GM21360 (cell line): ENCODE results near the gene CENPP.

Experiments used
- ATAC-seq: cut with Tn5 transposase; IDR thresholded peaks from one replicate; pipeline ENCODE4 v1.9.1; 2021; ENCODE audit warnings: mild to moderate bottlenecking, moderate library complexity; ENCODE audit not compliant: unreplicated experiment

CENPP gene

DNA sequence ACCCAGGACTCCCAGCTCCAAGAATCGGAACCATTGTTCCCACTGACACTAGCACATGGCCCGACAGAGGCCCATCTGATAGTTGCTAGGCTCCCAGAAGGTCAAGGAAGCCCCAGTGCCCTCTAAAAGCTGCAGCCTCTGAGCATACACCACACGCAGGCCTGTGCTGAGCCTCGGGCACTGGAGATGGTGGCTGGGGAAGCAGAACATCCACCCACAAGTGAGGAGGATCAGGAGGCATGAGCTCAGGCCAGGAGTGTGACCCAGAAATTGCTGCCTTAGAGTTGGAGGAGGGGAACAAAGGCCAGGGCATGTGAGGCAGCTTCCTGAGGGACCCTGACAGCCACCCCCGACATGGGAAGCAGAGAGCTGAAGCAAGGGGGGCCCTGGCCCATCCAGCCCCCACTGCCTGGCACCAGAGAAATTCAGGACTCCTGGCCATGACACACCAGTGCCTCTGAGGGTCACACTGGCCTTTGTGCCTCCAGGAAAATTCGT, 322.8 kb downstream of the CENPP start:
- no peak for ATAC-seq

DNA sequence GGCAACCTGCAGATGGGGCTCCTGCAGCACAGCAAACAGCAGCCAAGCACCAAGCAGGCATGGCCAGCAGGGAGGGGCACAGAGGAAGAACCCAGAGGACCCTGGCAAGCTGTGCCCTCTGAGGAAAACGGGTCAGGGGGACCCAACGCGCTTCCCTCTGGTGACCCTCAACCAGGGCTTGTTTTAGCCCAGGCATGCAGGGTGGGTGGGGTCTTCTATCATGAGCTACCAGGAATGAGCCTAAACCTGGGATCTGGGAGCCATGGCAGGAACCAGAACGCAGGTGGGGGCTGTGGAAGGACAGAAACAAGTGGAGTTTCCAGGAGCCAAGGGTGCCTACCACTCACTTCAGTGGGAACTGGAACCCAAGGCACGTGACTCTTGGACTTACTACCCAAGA, 323.3 kb downstream of the CENPP start:
- ATAC-seq = no peak

DNA sequence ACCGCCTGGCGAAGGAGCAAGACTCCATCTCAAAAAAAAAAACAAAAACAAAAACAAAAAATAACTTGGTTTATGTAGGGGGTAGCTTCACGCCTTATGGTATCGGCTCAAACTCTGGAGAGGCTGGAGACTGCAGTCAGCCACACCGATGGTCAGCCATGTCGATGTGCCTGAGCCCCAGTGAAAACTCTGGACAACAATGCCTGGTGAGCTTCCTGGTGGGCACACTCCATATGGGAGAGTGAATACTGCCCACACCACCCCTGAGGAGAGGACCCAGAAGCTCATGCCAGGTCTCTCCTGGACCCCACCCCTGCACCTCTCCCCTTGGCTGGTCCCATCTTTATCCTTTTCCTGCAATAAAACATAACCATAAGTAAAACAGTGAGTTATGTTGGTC, 324.5 kb downstream of the CENPP start:
- no peak for ATAC-seq

DNA sequence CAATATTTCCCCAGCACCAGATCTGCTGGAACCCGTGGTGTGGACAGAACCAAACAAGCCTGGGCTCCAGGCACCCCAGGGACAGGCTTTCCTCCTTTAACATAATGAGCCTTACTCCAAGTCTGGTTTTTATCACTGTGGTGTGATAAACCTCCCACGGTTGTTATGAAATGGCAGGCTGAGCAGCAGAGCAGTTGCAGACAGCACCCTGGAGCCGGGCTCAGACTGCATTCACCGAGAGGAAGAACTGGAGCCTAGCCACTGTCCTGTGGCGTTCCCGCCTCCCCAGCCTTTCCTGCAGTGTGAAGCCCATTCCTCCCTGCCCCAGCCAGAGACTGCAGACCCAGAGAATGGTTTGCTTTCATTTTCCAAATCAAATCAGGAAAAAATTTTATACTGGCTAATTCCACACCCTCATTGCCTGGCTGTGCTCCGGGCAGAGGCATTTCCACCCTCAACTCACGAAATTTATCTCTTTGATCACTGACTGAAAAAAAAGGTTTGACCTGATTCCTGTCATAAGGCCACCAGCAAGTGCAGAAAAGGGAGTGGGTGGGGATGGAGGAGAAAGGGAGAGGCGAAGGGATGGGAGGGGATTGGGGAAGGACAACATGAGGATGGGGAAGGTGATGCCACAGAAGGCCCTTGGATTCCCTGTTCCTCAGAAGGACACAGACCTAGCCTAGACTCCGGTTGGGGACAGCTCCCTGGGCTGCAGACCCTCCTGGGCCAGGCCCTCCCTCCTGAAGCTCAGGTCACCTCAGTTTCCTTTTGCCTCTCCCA, 325.3 kb downstream of the CENPP start:
- no peak for ATAC-seq

GRCh38 chr9:92652461-92652860, 326.7 kb downstream of the CENPP start:
- no peak for ATAC-seq

DNA sequence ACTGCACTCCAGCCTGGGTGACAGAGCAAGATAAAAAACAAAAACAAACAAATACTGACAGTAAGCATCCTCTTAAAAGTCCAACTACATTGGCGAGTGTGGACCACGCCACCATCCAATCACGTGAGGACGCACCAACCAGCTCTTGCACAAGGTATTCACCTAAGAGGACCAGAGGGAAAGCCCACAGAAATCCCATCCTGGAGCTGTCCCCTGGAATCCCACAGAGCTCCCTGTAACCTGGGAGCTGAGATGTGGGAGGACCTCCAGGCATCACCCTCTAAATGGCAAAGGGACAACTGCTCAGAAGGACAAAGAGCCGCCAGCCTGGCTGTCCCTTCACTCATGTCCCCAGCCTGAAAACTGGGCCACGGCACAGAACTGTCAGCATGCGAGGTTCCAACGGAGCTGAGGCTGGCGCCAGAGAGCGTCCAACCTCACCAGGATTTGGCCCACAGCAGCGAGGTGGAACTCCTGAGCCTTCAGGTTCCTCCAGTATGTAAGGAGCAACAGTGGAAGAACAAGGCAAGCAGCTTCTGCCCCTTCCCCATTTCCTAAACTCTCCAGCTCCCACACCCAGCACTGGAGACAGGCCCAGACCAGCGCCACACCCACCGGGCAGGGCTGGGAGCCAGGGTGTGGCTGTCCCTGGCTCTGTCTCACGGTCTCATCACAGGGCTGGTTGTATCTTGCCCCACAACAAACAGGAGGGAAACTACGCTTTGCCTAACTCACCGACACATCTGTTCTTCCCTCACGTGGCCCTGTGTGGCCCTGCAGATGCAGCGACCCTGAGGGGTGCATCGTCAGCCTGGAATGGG, 328.9 kb downstream of the CENPP start:
- ATAC-seq = no peak

- no peak for ATAC-seq
Observed at GRCh38 chr9:92655366-92655765, 329.6 kb downstream of the CENPP start.

- ATAC-seq = no peak
Observed at GRCh38 chr9:92655896-92656536, 330.3 kb downstream of the CENPP start.

- ATAC-seq = no peak
Observed at GRCh38 chr9:92656537-92656925, 330.8 kb downstream of the CENPP start.

DNA sequence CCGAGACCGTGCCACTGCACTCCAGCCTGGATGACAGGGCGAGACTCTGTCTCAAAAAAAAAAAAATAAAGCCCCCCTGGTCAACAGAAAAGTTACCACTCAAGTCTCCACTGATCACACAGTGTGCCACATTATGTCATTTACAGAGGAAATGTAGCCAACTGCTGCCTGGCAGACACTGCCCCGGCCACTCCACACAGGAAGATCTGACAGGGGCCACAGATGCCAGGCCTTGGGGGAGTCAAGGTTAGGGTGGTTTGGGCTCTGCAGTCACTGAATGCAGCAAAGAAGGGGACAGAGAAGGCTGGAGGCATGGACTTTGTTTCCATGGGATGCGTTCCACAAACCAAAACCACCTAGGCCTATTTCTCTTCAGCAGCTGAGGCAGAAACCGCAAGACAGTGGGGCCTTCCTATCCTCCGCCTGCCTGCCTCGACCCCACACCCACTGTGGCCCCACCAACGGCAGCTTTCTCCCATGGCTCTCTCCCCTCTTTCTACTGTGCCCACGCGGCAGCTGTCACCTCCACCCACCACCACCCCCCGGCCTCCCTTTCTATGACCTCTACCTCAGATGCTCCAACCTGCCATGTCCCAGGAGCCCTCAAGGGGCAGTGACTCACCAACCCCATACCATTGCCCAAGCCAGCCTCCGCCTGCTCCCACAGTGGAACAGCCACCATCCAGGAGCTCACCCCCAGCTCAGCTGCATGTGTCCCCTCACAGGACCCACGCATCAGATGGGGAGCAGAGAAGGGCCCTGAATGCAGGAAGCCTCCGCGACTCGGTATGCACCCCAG, 331.7 kb downstream of the CENPP start:
- ATAC-seq = no peak

DNA sequence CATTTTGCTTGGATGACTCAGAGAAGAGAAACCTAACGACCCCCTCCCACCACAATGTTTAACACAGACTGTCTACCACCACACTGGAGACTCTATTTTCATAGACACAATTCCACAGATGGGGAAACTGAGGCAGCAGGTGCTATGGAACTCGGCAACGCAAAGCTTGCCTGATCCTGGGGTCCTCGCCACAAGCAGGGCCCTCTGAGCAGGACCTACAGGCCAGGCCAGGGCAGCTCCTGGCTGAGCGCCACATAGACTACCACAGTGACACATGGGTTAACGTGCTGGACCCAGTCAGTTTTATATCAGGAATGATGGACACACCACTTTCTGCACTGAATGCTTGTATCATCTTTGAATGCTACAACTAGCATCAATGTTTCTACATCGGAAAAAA, 332.4 kb downstream of the CENPP start:
- ATAC-seq = no peak

DNA sequence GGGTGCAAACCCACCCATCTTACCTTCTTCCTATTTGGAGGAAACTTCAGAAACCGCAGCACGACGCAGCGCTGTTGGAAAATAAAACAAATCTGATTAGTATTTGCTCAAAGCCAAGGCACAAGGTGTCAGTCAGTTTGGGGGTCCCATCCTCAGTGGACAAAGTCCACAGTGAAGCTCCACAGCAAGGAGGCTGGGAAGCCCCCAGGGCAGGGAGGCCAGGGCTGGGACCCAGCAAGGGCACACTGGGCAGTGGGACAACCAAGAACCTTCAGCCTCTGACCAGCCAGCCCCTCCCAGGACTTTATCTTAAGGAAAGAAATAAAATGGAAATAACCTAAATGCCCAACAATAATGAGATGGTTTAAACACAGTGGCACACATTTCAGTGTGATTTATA, 332.9 kb downstream of the CENPP start:
- no peak for ATAC-seq

GRCh38 chr9:92659601-92660000, 333.8 kb downstream of the CENPP start:
- ATAC-seq = no peak

GRCh38 chr9:92660266-92660665, 334.5 kb downstream of the CENPP start:
- no peak for ATAC-seq

- ATAC-seq = no peak
Observed at GRCh38 chr9:92661127-92661526, 335.4 kb downstream of the CENPP start.

DNA sequence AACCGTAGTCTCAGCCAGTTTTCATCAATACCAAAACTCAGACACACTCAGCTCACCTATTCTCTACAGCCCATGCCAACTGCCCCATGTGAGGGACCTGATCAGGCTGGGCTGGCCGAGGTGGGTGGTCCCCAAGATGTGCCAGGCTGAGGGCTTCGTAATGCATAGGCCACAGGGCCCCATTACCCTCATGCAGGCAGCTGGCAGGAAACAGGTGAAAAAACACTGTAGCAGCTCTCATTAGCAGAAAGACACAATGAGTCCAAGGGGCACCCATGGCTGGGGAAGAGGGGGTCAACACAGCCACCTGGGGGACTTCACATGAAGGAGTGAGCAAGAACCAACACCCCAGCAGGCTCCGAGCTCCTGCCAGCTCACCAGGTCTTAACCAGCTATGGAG, 336.0 kb downstream of the CENPP start:
- no peak for ATAC-seq

DNA sequence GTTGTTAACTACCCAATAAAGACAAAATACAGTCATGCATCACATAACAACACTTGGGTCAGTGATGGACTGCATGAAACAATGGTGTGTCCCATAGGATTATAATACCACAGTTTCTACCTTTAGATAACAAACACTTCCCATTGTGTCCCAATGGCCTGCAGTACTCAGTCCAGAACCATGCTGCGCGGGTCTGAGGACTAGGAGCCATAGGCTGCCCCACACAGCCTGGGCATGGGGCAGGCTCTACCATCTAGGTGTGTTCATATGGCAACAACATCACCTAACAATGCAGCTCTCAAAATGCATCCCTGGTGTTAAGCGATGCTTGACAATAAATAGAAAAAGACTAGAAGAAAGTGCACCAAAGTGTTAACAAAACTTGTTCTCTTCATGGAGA, 337.4 kb downstream of the CENPP start:
- ATAC-seq = no peak

DNA sequence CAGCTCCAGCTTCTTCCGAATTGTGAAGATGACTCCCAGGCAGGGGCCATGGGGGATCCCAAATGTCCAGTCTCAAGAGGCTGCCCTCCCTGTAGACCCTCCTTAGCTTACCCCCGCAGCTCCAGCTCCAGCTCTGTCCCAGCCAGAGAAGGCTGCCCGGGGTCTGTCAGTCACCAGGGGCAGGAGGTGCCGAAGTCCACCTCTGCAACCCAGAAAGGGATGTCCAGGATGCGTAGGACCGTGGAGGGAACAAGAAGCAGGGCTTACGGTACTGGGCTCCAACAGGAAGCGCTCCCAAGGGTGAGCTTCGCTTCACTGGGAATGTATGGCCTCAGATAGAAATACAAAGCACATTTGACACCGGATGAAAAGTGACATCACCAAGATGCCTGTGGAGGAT, 338.2 kb downstream of the CENPP start:
- no peak for ATAC-seq

- no peak for ATAC-seq
Observed at GRCh38 chr9:92664394-92665152, 338.8 kb downstream of the CENPP start.

DNA sequence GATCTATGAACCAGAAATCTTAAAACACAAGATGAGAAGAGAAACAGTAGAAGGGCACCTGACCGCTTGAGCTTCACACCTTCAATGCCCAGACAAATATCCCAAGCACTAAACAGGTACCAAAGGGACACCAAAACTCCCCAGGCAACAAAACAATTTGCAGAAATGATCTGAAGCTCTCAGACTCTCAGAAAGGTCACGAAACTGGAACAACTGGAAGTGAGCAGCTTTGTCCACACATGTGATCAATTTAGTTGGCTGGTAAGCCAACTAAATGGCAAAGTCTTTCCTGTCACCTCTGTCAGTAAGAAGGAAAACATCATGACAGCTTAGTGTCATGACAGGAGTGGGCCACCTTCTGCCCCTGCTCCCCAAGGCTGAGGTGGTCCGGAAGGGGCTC, 340.1 kb downstream of the CENPP start:
- no peak for ATAC-seq
